OCI-LY7 (cell line): ENCODE results near the gene RSAD1.

Source experiments
- CTCF ChIP-seq: fragments of 200-600 bp; sonication (generic); conservative IDR thresholded peaks from 2 replicates; pipeline ENCODE4 v1.5.1; 2014; ENCODE audit warnings: mild to moderate bottlenecking, antibody characterized with exemption, low read length, moderate library complexity, mixed read lengths
- EZH2phosphoT487 ChIP-seq: fragments of 200-600 bp; sonication (generic); IDR thresholded peaks from 2 replicates; pipeline ENCODE4 v1.6.1; 2018; ENCODE audit warnings: low read depth, borderline replicate concordance, mild to moderate bottlenecking, mixed run types, antibody characterized with exemption, low read length, moderate library complexity, mixed read lengths

DNA sequence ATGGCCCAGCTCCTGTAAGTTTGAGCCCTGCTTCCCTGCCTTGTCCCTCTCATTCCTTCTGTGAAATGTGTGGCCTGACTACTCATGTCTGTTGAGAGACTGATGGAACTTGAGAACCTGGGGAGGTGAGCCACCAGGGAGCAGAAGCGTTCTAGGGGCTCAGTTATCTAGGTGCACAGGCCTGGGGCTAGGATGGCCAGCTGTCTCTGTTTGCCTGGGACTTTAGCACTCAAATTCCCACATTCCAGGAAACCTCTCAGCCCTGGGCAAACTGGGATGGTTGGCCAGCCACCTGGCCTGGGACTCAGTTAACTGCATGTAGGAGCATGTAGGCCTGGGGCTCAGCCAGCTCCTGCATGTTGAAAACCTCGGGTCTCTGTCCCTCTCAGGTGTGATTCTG is 44.5 kb downstream of the RSAD1 start:
- no peak for TF ChIP-seq CTCF
- no peak for TF ChIP-seq EZH2phosphoT487
